Left lobe of liver (tissue), 2 donors: ENCODE results near the gene STRIP2. TPM values are rescaled to one million over a fixed set of nuclear protein-coding genes. Genes with fewer than 3 reads are reported as not detected.

Source experiments
- ATAC-seq: fragments of 200-7000 bp; cut with Tn5 transposase; one replicate; pipeline ENCODE4 v1.9.1; 2020; ENCODE audit warnings: mild to moderate bottlenecking, moderate library complexity
- DNase-seq: peaks from one replicate; pipeline ENCODE4 v3.0.0-alpha.2; 2020; ENCODE audit warnings: low spot score
- total RNA-seq: library from RNA; stranded (reverse); gene quantifications from one replicate; pipeline ENCODE4 v1.2.1, GENCODE V29; 2021
- donor health status: DM: no; HTN: no; CAD: no; lungs with moderate emphysema.
- donor health status: DM: no; HTN: yes; CAD: no.

The STRIP2 gene
- total RNA-seq, 1 donor from 2014 or later, result 0.96 TPM

DNA sequence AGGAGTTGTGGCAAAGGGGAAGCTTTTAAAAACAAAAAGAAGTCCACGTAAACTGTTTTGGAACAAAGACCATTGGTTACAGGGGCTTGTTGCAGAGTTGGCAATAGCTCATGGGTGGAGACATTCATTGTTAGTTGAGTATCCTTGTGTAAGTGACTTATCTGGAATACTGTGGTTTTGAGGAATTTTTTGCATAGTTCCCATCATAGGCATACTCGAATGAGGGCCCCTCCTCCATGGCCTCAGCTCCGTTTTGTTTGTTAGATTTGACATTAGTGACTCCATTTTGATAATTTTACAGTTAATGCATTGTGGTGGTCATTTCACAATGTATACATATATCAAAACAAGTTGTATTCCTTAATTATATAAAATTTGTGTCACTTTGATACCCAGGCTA, 55.3 kb downstream of the STRIP2 start:
- no peak for DNase-seq
- no peak for ATAC-seq

DNA sequence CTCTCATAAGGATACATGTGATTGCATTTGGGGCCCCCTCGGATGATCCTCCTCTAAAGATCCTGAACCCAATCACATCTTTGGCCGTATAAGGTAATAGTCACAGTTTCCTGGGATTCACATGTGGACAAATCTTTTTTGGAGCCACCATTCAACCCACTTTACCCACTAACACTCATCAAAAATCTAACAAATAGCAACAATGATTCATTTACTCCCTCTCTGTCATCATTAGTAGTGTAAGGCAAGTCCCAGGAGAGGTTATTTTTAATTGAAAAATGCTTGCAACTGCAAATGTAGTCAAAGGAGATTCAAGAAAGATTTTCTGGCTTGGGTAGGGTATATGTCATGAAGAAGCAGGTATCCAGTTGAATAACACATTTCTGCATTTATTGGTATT, 58.2 kb downstream of the STRIP2 start:
- ATAC-seq, result no peak

DNA sequence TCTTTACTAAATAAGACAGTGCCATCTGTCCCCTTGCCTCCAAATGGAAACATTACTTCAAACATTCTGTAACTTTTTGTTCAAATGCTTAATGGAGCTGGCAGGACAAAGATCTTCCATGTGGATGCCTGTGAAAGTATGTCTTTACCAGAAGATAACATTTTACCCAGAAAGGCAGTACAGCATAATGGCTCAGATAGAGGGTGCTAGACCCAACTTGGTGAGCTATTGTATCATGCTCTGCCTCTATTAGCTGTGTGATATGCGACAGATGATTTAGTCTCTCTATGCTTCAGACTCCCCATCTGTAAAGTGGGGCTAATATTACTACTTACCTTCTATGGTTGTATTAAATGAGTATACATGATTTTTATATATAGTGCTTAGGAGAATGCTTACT, 59.3 kb downstream of the STRIP2 start:
- no peak for ATAC-seq
- DNase-seq, result no peak

More for the DNA sequence above, 58.2 kb downstream of the STRIP2 start:
- no peak for DNase-seq

DNA sequence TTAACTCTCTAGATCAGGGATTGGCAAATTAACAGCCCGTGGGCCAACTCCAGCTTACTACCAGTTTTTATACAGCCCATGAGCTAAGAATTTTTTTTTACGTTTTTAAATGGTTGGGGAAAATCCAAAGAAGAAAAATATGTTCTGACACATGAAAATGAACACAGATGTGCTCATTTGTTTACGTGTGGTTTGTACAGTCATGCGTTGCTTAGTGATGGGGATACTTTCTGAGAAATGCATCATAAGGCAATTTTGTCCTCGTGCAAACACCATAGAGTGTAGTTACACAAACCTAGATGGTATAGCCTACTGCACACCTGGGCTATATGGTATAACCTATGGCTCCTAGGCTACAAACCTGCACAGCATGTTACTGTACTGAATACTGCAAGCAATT, 59.8 kb downstream of the STRIP2 start:
- DNase-seq (no peak), ATAC-seq (no peak)

DNA sequence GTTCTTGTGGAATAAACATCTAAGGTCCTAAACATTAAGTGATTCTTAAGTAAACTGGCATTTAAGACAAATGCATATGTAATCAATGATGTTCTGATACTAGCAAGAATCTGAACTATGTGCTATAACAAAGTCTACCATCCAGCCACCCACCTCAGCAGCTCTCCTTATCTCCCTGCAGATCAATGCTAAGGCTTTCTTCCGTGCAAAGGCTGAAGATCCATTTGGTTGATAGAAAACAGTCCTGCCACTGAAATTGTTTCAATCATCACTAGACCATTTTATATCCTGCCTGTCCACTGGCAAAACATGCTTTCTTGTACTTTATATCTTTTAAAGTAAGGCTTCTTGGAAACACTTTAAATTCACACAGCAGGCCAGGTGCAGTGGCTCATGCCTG, 61.8 kb downstream of the STRIP2 start:
- DNase-seq (no peak), ATAC-seq (no peak)

DNA sequence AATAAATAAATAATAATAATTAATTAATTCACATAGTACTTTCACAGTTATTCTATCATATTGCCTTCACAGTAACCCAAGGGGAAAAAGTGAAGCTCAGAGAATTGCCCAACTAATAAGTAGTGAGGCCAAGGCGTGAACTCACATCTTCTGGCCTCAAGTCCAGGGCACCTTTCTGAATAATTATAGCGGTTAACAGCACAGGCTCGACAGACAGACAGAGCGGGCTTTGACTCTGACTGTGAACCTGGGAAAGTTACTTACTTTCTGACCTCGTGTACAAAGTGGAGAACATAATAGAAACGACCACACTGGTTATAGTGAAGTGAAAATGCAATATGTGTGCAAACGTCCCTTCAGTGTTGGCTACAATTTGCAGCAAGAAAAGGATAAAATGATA, 62.4 kb downstream of the STRIP2 start:
- no peak for DNase-seq
- no peak for ATAC-seq

DNA sequence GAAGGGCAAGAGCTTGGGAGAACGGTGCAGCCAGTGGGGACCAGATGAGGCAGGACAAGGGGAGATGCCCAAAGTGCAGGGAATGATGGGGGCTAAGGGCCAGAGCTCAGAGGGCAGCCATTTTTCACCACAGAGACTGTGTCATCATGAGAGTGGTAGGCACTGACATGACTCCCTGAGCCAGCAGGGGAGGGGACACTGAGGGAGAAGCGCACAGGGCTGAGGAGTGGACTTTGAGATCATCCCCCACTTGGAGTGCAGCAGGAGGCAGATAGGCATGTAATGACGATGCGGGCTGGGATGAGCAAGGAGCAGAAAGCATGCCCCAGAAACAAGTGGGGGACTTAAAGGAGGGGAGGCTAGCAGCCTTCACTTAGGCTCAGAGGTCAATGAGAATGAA, 62.9 kb downstream of the STRIP2 start:
- DNase-seq, result no peak
- ATAC-seq, result no peak

DNA sequence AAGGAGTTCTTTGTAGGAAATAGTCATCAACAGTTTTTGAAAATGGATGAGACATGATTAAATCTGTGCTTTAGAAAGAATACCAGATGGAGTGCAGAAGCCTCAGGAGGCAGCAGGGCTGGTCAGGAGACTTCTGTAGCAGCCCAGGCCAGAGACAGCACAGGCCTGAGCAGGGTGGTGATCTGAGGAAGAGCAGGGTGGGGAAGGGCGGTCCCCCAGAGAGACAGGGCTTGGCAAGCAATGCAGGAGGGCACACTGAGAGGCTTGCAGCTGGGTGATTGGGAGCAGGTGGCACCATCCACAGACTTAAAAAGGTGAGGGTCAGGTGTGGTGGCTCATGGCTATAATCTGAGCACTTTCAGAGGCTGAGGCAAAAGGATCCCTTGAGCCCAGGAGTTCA, 63.8 kb downstream of the STRIP2 start:
- DNase-seq, result no peak
- no peak for ATAC-seq

DNA sequence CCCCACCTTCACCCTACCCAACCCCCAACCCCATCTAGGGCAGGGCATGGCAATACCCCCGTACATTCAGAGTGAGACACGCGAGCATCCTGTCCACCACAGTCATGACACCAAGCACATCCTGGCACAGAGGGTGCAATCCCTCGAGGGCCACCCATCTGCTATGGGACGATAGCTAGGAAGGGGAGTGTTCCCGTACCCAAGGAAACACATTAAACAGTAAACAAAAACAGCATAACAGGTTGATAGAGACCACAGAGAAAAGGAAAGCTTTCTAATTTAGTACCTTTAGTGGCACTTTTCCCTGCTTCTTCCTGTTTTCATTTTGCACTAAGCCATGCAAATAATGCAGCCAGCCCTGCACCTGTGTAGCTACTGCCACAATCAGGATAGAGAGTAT, 65.8 kb downstream of the STRIP2 start:
- DNase-seq (no peak), ATAC-seq (no peak)

DNA sequence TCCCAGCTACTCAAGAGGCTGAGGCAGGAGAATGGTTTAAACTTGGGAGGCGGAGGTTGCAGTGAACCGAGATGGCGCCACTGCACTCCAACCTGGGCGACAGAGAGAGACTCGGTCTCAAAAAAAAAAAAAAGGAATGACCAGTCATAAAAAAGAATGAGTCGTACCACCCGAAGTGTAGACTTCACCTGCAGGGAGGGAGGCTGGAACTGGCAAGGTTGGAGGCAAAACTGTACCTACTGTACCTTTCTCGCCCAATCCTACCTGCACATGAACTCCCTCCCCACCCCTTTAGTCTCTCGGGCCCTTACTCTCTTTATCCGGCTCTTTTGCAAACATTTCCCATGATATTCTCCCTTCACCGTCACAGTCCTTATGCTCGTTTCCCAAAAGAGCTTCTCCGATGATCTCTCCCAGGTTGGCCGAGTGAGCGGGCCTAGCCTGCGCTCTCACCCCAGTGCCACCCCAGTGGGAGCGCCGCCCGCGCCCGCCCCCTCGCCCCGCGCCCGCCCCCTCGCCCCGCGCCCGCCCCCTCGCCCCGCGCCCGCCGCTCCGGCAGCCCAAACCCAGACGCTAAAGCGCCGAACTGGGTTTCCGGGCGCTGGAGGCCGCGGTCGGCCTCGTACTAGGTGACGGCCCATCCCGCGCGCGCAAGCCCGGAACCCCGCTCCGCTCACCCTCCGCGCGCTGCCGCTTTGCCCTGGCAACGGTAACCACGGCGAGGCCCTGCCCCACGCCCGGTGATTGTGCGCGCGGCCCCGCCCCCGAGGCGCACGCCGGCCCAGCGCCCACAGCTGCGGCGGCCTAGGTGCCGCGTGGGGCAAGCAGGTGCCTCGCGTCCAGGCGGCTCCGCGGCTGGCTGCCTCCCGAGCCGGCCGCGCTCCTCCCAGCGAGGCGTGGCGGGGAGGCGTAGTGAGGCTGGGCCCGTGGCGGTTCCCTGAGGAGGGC, 67.8 kb downstream of the STRIP2 start, which contains the start of gene SMKR1:
SMKR1 (plus strand) TSS at position 772 of the 948 bp plus-strand sequence. CDS start 294 bp downstream, outside the sequence.
- ATAC-seq, result peak; percentile 95
- peak; percentile 77 for DNase-seq

DNA sequence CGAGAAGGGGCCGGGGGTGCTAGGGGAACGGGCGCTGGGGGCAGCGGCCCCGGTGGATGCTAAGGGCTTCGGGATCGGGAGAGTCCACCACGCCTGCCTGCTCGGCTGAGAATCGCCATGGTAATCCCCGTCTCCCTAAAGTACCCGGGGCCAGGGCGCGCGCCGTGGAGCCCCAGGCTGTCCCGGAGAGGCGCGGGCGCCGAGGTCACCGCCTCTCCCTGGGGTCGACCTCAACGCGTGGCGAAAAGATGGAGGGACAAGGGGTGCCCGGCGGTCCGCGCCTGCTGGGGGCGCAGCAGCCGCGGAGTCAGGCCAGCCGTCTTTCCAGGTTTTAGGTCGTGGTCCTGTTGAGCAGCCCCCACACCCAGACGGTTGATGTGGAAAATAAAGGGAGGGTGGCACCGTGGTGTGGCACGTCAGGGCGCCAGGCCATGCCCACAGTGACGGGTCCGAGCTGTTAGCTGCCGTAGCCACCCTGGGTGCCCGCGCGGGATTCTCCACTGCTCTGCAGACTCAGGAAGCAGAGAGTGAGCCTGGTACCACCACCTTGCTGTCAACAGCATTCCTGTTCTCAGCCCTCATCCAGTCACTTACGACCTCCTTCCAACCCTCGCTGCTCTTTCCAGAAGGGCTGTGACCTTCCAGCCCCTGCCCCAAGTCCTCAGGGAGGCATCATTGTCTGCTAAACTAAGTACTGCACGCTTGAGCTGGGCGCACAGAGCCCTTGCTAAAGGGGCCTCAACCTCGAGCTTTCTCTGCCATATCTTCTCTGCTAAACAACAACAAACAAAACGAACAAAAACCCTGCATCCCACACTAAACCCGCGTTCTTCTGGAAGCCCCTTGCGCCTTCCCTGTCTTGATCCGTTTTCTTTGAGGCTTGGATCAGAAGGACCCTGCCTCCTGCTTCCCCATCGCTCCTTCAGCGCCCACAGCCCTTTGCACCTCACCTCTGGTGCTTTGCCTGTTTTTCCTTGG, 68.8 kb downstream of the STRIP2 start:
- ATAC-seq, result no peak
- DNase-seq, result no peak

DNA sequence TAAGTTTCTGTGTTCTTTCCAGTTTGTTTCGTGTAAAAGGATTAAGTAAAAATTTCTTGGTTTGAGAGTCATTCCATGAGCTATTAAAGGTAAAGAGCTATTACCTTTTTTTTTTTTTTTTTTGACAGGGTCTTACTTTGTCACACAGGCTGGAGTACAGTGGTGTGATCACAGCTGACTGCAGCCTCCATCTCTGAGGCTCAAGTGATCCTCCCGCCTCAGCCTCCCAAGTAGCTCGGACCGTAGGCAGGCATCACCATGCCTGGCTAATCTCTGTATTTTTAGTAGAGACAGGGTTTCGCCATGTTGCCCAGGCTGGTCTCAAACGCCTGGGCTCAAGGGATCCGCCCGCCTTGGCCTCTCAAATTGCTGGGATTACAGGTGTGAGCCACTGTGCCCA, 69.5 kb downstream of the STRIP2 start:
- no peak for ATAC-seq
- DNase-seq, result no peak

DNA sequence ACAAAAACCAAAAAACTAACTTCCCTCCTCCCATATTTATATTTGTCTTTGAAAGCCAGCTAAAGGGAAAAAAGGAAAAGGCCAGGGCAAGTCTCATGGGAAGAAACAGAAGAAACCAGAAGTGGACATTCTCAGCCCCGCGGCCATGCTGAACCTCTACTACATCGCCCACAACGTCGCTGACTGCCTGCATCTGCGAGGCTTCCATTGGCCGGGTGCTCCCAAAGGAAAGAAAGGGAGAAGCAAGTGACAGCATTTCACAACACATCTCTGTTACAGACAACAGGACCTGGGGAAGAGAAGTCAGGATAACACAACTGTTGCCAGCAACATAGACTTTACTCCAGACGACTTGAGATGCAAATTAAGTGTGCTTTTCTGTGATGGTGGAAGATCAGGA, 78.0 kb downstream of the STRIP2 start:
- DNase-seq (no peak), ATAC-seq (no peak)

DNA sequence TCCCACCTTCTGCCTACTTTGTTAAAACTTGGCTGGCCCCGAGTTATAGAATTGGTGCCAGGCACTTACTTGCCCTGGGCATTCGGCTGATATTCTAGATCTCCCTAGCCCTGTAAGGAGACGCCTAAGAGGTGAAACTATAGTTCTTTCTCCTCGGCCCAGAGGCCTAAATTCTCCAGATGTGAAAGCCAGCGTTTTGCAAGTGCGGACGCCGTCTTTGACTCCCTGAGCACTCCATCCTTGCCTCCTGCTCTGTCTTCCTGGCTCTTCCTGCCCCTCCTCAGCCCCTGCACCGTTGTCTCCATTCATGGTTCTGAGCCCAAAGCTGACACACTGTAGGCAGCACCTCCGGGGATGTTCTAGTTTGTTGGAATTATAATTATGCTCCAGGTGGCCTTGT, 79.3 kb downstream of the STRIP2 start:
- DNase-seq (no peak), ATAC-seq (no peak)

DNA sequence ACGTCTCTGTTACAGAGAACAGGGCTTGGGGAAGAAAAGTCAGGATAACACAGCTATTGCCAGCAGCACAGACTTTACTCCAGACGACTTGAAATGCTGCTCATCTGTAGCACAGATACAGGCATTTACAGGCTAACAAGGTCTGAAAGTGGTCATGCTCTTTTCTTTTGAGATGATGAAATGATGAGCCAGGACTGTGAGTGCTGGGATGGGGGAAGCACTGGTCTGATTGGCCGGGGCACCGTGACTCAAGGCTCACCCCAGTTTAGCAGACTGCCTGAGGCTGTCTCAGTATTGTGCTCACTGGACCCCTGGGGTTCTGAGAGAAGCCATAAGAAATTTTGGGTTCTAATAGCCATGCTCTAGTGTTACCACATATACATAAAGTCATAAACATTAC, 80.5 kb downstream of the STRIP2 start:
- DNase-seq (no peak), ATAC-seq (no peak)

DNA sequence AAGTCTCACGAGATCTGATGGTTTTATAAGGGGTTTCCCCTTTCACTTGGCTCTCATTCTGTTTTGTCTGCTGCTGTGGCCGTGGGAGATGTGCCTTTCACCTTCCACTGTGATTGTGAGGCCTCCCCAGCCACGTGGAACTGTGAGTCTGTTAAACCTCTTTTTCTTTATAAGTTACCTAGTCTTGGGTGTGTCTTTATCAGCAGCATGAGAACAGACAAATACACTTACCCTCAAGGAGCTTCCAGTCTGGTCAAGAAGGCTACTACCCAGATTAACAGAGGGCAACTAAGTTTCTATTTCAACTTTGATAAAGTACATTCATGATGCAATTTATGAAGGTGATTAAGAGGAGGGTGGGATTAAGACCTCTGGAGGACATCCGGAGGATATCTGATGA, 81.1 kb downstream of the STRIP2 start:
- no peak for DNase-seq
- ATAC-seq, result no peak

DNA sequence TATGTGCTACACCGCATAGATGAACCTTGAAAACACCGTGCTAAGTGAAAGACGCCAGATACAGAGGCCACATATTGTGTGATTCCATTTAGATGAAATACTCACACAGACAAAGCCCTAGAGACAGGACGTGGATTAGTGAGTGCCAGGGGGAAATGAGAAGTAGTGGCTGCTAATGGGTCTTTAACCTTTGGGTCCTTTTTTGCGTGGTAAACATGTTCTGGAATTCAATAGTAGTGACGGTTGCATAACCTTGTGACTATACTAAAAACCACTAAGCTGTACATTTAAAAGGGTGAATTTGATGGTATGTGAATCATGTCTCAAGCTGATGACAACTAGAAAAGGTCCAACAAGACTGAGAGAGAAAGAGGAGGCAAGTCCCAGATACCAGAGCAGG, 83.7 kb downstream of the STRIP2 start:
- DNase-seq (no peak), ATAC-seq (no peak)

DNA sequence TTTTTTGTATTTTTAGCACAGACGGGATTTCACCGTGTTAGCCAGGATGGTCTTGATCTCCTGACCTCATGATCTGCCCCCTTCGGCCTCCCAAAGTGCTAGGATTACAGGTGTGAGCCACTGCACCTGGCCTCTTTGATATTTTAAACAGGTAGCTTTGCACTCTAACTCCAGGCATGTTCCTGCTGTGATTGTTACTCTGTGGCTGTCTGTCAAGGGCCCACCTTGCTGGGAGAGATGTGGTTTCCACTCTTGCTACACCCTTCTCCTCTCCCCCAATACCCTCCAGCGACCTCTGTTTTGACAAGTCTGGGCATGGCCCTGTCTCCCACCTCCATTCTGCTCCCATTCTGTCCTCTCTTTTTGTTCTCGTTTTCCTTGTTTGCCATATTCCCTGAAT, 85.2 kb downstream of the STRIP2 start:
- ATAC-seq (no peak), DNase-seq (no peak)

DNA sequence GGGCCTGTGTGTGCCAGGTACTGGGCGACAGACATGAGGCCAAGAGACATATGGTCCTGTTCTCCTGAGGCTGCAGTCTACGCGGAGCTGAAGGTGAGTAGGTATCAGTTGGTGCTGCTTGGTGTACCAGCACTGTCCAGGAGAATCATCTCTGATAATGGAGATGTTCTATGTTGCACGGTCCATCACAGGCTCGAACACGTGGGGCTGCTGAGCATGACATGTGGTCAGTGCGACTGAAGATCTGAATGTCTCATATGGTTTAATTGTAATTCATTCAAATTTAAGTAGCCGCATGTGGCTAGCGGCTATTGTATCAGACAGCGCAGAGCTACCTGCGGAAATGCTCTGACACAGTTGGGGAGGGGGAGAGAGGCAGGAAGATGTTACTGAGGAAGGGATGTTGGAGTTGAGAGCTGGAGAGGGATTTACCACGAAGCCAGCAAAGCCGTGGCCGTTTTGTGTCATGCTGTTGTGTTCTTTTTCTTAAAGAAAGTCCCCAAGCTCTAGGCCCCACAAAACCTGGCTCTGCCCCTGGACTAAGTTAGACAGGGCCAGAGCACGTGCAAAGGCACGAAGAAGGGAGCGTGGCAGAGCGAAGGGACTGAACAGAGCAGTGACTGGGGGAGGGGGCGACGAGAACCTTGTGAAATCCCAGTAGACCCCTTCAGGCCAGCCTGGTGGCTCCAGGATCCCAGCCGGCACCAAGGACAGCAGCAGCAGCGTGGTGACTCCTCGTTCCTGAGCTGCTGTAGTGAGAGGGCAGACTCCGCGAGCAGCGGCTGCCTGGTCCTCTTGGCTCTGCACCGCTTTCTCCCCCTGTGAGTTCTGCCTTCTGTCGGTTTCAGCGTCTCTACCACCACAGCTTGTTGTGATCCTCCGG, 88.1 kb downstream of the STRIP2 start:
- DNase-seq, result no peak
- peak; percentile 24 for ATAC-seq

DNA sequence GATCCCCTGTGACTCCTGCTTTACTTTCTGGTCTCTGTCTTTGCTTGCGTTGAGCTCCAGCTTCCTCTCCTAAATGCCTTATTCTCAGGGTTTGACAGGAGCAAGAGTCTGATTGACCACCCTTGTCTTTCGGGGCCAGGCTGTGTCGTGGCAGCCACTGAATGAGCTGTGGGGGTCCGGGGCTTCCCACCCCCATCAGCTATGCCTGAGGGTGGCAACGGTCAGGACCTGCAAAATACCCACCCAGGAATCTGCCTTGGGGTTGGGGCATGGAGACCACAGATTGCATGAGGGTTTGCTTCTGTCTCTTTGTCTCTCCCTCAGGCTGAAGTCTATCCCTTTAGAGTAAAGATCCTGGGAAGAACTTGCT, 88.7 kb downstream of the STRIP2 start:
- no peak for DNase-seq
- ATAC-seq, result no peak

DNA sequence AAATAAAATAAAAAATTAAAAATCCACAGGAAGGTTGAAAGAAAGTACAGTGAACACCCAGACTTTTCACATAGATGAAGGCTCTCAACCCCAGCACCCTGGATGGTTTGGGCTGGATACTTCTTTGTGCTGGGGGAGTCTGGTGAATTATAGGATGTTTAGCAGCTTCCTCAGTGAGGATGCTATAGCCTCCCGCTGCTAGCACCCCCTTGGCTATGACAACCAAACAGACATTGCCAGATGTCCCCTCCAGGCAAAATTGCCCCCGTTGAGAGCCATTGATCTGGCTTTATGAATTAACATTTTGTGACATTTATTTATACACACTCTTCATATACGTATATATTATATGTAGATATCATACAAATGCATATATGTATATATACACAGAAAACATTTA, 89.7 kb downstream of the STRIP2 start:
- DNase-seq (no peak), ATAC-seq (no peak)
